Suprapubic skin (tissue), 4 donors: ENCODE results near the gene ZFR.

ENCODE experiments used
- CTCF ChIP-seq, 2 donors: fragments of 200-600 bp in 1 of 2; fragments of 450-650 bp in 1 of 2; sonication (generic) in 1 of 2; IDR thresholded peaks; one replicate each; pipeline ENCODE4 v1.5.1; 2016 to 2019; ENCODE audit warnings: antibody characterized with exemption in 2 of 2, mild to moderate bottlenecking in 1 of 2, moderate library complexity in 1 of 2
- EP300 ChIP-seq: sonication (generic); formaldehyde crosslinking; IDR thresholded peaks from one replicate; pipeline ENCODE4 v1.6.1; 2017; ENCODE audit warnings: antibody characterized with exemption
- POLR2A ChIP-seq, 2 donors: fragments of 450-650 bp; IDR thresholded peaks; one replicate each; pipeline ENCODE4 v1.6.1; 2017; ENCODE audit warnings: antibody characterized with exemption in 2 of 2, mild to moderate bottlenecking in 2 of 2, moderate library complexity in 2 of 2
- POLR2AphosphoS5 ChIP-seq, 3 donors: sonication (generic); formaldehyde crosslinking; IDR thresholded peaks; one replicate each; pipeline ENCODE4 v1.6.1; 2017; ENCODE audit warnings: antibody characterized with exemption in 3 of 3

GRCh38 chr5:32343058-32343672 is 101.4 kb downstream of the ZFR start:
- TF ChIP-seq CTCF (IDR thresholded peaks at IDR 0.05), result no peak
- TF ChIP-seq POLR2A (IDR thresholded peaks at IDR 0.05), result no peak
- TF ChIP-seq EP300, result no peak
- TF ChIP-seq POLR2AphosphoS5 (IDR thresholded peaks at IDR 0.05), result no peak
